Heart left ventricle (tissue), 13 donors: ENCODE data around the gene CASP8.

ENCODE experiments used
- POLR2A ChIP-seq, 2 donors: fragments of 450-650 bp; IDR thresholded peaks; one replicate each; pipeline ENCODE4 v1.6.1; 2017; ENCODE audit warnings: antibody characterized with exemption in 2 of 2, mild to moderate bottlenecking in 2 of 2, moderate library complexity in 2 of 2
- TF ChIP-seq, protein P1 (sequence below), 12 donors: fragments of 200-600 bp; sonication (generic) in 4 of 12; IDR thresholded peaks; one replicate each; pipeline versions ENCODE4 v1.5.0 to v1.8.0; 2018 to 2022; ENCODE audit warnings: antibody characterized with exemption in 12 of 12, mild to moderate bottlenecking in 5 of 12
- donor health status: ischemic (EF 13 %, LVEDD 7.1; RV severe dilation, severe dysfunction).
- donor health status: DM: no; HTN: yes; CAD: no.
- donor health status: DM: no; HTN: no; CAD: no.
- donor health status: ischemic (EF 25% LVEDD 6.9; RV normal size, moderate dysfunction).
- donor health status: ischemic (EF 25% LVEDD 5.7; RV mildly dilated, moderate dysfunction).
- donor health status: ischemic (EF 35%, LVEDD 5.7; RV mildly dilated, moderate dysfunction).
- donor health status: nonischemic (EF 11% LVEDD 7.7; RV severe dilation, severe dysfunction).
- donor health status: DM: yes; HTN: yes; CAD: no.
- donor health status: PGD.
- donor health status: ischemic (EF 29% LVEDD 5.4; RV normal size, mild dysfunction).
- donor health status: nonischemic (EF 23%, LVEDD 6.1; RV moderate dilation, normal function).

DNA sequence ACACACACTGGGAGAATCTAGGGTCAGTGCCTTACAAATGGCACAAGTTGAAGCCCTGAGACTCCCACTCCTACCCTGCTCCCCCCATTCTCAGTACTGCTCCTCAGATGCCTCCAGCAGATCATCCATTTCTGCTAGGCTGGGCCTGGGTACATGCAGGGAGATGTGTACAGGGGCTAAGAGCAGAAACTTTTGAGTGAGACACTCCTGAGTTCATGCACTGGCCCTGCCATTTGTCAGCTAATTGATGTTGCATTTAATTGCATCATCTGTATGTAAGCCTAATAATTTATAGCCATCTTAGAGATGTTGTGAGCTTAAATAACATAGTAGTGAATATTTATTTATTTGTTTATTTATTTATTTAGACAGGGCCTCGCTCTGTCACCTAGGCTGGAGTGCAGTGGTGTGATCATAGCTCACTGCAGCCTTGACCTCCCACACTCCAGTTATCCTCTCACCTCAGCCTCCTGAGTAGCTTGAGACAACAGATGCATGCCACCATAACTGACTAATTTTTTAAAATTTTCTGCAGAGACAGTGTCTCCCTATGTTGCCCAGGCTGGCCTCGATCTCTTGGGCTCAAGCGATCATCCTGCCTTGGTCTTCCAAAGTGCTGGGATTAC, 4.8 kb upstream of the CASP8 start:
- TF ChIP-seq, protein P1, sequence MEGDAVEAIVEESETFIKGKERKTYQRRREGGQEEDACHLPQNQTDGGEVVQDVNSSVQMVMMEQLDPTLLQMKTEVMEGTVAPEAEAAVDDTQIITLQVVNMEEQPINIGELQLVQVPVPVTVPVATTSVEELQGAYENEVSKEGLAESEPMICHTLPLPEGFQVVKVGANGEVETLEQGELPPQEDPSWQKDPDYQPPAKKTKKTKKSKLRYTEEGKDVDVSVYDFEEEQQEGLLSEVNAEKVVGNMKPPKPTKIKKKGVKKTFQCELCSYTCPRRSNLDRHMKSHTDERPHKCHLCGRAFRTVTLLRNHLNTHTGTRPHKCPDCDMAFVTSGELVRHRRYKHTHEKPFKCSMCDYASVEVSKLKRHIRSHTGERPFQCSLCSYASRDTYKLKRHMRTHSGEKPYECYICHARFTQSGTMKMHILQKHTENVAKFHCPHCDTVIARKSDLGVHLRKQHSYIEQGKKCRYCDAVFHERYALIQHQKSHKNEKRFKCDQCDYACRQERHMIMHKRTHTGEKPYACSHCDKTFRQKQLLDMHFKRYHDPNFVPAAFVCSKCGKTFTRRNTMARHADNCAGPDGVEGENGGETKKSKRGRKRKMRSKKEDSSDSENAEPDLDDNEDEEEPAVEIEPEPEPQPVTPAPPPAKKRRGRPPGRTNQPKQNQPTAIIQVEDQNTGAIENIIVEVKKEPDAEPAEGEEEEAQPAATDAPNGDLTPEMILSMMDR (IDR thresholded peaks at IDR 0.05) = no peak
- TF ChIP-seq POLR2A (IDR thresholded peaks at IDR 0.05) = no peak
